DLD1 (cell line): ENCODE measurements around the gene HECTD4.
"Not testable (repeated sequence)": the region's sequence is repeated elsewhere in the genome, so short reads cannot be mapped to it uniquely, and the experiment has no call there.

ENCODE experiments used
- in situ Hi-C: cut with HindIII; loops from 2 replicates; pipeline ENCODE4 v1.10.0; 2017; ENCODE audit warnings: low sequenced_read_pairs

The HECTD4 gene

DNA sequence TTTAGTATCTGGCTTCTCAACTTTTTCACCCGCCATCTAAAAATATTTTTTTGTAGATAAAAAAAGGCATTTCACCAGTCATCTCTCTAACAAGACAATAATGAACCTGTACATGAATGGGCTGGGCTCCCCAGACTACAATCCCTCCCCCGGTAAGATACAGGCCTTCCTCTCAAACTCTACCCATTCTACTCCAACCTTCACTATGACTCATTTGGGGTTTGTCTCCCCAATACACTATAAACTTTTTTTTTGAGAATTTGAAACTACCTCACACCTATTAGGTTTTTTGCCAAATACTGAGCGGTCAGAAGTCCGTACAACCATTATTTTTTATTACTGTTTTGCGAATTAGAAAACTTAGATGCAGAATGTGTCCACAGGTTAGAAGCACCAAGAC, 26.4 kb upstream of the HECTD4 start:
- in situ Hi-C loops: no loop called here

- in situ Hi-C loops: not testable (repeated sequence)
Observed at GRCh38 chr12:112407683-112408082, 25.5 kb upstream of the HECTD4 start.

GRCh38 chr12:112406519-112407488, 24.6 kb upstream of the HECTD4 start:
- in situ Hi-C loops: no loop called here

- in situ Hi-C loops: no loop called here
Observed at GRCh38 chr12:112401903-112402498, 19.8 kb upstream of the HECTD4 start.

- in situ Hi-C loops: no loop called here
Observed at GRCh38 chr12:112401054-112401453, 18.8 kb upstream of the HECTD4 start.

DNA sequence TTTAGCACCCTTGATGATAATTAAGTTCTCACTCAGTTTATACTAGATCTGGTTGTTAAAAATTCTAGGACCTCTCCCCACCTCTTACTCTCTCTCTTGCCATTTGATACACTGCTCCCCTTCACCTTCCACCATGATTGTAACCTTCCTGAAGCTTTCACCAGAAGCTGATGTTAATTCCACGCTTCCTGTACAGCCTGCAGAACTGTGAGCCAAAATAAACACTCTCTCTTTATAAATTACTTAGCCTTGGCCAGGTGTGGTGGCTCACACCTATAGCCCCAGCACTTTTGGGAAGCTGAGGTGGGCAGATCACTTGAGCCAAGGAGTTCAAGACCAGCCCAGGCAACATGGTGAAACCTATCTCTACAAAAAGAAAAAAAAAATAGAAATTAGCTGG, 11.1 kb upstream of the HECTD4 start:
- in situ Hi-C loops: no loop called here

DNA sequence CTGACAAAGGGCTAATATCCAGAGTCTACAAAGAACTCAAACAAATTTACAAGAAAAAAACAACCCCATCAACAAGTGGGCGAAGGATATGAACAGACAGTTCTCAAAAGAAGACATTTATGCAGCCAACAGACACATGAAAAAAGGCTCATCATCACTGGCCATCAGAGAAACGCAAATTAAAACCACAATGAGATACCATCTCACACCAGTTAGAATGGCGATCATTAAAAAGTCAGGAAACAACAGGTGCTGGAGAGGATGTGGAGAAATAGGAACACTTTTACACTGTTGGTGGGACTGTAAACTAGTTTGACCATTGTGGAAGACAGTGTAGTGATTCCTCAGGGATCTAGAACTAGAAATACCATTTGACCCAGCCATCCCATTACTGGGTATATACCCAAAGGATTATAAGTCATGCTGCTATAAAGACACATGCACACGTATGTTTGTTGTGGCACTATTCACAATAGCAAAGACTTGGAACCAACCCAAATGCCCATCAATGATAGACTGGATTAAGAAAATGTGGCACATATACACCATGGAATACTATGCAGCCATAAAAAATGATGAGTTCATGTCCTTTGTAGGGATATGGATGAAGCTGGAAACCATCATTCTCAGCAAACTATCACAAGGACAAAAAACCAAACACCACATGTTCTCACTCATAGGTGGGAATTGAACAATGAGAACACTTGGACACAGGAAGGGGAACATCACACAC, 7.9 kb upstream of the HECTD4 start:
- in situ Hi-C loops: not testable (repeated sequence)

DNA sequence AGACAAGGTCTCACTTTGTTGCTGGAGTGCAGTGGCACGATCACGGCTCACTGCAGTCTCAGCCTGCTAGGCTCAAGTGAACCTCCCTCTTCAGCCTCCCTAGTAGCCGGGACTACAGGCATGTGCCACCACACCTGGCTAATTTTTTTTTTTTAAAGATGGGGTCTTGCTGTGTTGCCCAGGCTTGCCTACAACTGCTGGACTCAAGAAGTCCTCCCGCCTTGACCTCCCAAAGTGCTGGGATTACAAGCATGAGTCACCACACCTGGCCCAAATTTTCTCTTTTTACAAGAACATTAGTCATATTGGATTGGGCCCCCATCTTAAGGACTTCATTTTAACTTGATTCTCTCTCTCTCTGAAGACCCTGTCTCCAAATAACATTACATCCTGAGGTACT, 7.0 kb upstream of the HECTD4 start:
- in situ Hi-C loops: no loop called here

DNA sequence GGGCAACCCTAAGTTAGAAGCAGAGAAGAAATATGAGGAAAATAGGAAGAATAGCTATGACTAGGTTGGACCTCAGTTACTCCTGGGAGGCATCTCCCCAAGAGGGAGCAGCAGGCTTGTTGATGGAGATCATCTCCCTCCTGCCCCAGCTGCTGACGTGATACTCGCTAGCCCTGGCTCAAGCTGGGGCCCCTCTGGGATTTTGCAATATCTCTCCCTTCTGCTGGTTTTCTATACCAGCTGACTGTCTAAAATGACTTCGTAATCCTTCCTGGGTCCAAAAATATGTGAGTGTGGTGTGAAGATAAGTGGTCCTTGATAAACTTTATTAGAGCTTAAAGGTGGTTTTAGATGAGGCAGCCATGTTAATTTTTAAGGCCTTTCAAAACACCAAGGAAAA, 4.5 kb upstream of the HECTD4 start:
- in situ Hi-C loops: no loop called here

DNA sequence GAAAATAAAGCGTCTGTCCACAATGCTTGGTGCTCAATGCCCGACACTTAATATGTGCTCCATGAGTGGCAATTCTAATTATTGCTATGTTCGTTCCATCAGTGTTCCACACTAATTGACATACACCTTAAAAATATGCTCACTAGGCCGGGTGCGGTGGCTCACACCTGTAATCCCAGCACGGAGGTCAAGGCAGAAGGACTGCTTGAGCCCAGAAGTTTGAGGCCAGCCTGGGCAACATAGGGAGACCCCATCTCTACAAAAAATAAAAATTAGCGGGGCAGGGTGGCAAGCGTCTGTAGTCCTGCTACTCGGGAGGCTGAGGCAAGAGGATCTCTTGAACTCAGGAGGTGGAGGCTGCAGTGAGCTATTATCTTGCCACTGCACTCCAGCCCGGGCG, 635 bp upstream of the HECTD4 start:
- in situ Hi-C loops: no loop called here

- in situ Hi-C loops: no loop called here
Observed at GRCh38 chr12:112381406-112381882, 787 bp downstream of the HECTD4 start.

DNA sequence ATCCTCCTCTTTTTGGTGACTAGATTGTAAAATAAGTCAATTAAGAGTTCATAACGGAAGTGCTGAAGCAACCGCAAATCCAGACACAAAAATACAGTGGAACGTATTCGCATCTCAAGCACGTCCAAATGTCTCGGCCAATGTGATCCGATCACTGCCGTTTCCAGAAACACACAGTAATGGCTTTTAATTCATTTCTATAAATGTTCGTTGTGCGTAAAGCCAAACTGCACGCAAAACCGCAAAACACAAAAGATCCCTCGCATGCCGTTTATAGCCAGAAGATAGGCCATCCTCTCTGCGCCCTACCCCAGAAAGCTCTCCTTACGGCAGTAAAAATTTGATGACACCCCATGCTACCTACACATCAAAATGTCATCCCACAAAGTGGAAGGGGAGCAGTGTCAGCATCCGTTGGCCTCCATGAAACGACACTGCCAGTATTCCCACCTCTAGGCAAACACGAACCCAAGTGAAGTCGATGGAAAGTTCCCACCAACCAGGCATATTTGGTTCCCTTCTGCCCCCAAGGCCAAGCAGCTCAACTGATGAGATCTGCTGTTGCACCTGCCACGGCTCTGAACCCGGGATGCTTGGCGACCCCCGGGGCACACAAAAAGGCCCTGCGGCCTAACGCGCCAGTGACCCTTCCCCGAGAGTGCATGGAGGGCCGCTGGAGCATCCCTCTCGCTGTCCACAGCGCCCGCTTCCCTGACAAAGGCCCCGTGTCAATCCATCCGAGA, 1.4 kb downstream of the HECTD4 start:
- in situ Hi-C loops: no loop called here

DNA sequence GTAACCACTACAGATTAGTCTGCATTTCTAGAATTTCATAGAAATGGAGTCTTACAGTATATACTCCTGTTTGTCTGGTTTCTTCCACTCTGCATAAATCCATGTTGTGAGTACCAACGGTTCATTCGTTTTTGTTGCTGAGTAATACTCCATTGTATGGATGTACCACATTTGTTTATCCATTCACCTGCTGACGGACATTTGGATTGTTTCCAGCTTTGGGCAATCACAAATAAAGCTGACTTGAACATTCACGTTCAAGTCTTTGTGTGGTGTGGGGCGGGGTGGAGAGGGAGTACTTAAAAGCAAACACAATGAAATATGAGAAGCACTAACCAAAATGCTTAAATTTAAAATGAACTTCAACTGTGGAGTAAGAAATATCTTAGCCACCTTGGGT, 7.1 kb downstream of the HECTD4 start:
- in situ Hi-C loops: no loop called here

DNA sequence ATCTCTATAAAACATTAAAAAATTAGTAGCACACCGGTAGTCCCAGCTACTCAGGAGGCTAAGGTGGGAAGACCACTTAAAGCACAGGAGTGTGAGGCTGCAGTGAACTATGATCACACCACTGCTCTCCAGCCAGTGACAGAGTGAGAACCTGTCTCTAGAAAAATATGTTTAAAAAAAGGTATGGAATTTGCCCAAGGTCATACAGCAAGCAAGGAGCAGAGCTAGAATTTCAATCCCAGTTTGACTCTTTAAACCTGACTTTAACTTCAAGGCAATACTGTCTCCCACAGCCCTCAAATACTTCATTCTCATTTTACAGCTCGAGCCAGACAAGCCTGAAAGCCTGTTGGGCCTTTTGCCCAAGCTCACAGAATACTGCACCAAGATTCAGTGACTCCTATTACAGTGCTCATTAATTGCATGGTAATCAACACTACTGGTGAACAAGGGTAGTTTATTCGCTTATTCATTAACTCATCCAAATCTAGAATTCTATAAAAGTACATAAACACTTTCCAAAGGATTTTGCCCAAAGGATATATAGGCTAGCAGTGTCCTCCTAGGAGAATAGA, 8.0 kb downstream of the HECTD4 start:
- in situ Hi-C loops: no loop called here

DNA sequence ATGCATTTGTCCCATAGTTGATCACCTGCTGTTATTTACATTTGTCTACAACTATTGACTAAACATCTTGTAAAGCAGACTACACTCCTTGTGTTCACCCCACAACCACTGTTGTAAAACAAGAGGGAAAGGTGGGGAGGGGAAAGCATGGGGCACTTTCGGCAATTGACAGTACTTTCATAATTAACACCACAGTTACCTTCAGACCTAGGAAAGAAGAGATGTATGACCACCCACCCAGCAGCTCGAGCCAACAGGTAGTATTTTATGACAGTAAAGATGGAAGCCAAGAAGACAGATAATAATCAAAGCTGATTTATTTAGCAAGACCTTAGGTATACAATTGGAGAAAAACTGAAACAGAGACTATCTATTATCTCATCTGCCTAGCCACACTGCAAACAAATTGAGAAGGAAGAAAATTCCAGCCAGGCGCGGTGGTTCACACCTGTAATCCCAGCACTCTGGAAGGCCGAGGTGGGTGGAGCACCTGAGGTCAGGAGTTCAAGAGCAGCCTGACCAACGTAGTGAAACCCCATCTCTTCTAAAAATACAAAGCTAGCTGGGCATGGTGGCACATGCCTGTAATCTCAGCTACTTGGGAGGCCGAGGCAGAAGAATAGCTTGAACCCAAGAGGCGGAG, 11.2 kb downstream of the HECTD4 start:
- in situ Hi-C loops: no loop called here

GRCh38 chr12:112370199-112370598, 12.0 kb downstream of the HECTD4 start:
- in situ Hi-C loops: no loop called here

GRCh38 chr12:112368856-112369255, 13.4 kb downstream of the HECTD4 start:
- in situ Hi-C loops: no loop called here

DNA sequence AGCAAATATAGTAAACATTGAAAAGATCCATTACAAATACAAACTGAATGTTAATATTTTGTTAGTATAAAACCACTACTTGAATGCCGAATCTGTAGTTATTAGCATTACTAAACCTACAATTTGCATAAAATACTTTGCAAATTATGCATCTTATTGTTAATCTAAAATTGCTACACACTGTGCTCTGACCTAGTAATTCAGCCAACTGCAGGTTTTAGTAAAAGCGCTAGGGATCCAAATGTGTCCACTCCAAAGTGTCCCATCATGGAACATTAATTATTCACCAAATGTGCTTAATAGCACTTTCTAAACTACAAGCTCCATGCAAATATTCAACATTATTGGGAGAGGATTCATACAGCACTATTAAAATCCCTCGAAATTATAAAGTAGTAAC, 14.3 kb downstream of the HECTD4 start:
- in situ Hi-C loops: no loop called here

GRCh38 chr12:112362310-112362709, 19.9 kb downstream of the HECTD4 start:
- in situ Hi-C loops: no loop called here

GRCh38 chr12:112361271-112361670, 21.0 kb downstream of the HECTD4 start:
- in situ Hi-C loops: no loop called here
